Hematopoietic multipotent progenitor cell treated with erythropoietin and hydrocortisone succinate and interleukin-3 and kit ligand, for 8 days (in vitro differentiated cells): ENCODE measurements around the gene C18orf63.

Experiments used
- DNase-seq: peaks from one replicate; pipeline ENCODE4 v3.0.0-alpha.2; 2015

The C18orf63 gene

DNA sequence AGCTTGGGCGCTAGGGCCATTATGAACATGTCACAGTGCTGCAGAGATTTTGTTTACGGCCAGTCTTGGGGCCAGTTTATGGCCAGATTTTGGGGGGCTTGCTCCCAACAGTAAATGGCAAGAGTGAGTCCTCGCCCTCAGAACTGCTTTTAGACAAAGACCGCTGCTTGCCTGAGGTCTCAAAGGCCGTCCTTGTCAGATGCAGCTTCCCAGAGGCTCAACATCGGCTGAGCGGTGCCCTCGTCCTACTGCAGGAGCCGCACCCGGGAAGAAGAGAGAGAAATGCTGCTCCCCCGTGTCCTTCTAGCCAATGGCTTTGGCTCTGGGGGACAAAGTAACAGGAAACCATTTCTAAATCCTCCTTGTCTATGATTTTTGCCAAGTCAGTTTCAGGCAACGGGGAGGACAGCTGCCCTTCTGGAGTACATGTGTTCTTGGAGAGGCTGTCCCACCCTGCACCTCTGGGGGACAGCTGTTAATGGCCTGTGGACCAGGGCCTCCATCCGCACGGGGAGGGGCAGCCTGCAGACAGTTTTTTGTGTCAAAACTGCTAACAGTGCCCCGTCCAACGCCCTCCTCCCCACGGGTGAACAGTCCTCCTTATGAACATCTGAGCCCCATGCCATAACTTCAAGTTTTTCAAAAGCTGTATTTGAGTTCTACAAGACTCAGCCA, 66.1 kb downstream of the C18orf63 start:
- no peak for DNase-seq

DNA sequence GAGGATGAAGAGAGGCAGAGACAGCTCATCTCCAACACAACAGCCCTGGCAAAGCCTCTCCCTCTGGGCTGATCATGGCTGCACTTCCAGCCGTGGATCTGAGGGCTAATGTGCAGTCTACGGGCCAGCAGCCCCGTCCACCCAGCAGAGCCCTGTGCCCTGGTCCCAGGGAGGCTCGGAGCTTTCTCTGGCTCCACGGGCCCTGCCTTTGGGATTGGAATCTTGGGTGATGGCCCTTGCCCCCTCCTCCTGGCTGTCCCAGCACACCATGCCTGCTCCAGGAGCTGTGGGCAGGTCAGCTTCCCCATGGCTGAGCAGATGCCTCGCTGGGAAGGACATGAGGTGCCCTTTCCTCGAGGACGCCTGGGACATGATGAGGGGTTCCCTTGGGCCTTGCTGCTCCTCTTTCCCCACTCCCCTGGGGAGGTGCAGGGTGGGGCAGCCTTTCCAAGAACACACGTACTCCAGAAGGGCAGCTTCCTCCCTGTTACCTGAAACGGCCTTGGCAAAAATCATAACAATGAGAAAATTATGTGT, 66.9 kb downstream of the C18orf63 start:
- DNase-seq, result no peak

DNA sequence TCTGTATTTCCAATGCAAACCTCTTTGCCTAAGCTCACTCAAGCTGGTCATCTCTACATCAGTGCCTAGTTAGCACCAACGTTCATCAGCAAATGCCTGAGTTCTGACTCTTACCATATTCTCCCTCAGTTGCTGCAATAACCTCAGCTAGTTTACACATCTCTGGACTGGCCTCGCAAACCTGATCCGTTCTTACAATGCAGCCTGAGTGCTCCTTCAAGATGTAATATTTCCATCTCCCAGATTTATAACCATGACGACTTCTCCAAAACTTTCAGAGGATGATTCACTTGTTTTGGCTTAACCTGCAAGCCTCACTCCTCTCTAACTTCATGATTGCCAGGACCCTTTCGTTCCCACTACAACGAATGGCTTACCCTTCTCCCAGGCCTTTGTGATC, 71.7 kb downstream of the C18orf63 start:
- DNase-seq, result no peak

DNA sequence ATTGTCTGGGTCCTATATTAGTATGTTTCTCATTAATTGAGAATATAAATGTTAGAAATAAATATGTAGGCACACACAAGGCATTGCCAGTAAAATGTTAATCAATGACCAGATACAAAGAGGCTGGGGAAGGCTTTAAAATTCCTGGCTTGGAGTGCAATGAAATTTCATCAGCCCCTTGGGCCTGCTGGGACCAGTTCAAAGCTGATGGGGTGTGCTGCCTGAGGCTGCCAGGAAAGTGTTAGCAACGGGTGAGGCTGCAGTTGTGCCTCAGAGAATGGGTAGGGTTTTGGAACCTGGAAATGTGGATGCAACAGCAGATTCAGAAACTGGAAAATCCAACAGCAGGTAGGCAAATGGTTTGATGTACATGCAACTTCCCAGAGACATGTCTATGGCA, 72.6 kb downstream of the C18orf63 start:
- no peak for DNase-seq

DNA sequence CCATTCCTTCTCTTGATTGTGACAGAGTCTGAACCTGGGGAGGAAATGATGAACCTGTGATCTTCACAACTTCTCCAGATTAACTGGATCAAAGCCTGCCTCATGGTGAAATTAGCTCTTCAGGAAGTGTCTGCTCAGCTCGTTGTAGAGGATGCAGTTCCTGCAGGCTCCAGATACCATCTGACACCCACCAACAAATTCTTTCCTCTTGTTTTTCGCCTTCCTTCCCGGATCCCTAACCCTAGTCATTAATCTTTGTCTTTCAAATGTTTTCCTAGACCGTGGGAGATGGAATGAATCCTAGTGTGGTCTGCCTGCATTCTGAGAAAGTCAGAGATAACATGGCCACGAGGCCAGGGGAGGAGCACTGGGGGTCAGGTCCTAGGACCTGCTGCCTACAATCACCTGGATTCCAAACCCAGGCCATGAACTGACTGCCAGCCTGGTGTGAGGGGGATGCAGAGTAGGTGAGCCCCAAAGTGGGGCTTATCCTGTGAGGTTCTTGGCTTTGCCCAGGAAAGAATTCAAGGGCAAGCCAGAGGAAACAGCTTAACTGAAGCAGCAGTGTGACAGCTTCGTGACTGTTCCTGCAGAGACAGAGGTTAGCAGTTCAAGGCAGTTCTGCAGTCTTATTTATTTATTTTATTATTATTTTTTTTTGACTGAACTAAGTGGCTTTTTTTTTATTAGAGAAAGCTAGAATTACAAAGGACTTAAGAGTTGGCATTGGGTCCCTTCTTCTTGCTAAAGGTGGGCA, 73.7 kb downstream of the C18orf63 start:
- no peak for DNase-seq

DNA sequence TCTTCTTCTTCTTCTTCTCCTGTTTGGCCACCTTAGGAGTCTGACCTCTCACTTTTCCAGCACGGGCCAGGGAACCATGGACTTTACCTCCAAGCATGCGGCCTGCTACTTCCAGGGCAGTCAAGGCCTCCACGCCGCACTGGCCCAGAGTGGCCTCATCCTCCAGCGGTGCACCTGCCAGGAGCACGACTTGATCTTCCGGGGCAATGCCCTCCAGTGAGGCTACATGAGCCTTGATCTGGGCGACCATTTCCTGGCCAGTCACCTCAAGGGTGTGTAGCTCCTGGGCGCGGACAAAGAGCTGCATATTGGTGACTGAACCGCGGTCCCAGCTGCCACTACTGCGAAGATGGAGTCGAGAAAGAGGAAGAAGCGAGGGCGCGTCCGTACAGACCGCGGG, 74.4 kb downstream of the C18orf63 start:
- DNase-seq, result no peak

DNA sequence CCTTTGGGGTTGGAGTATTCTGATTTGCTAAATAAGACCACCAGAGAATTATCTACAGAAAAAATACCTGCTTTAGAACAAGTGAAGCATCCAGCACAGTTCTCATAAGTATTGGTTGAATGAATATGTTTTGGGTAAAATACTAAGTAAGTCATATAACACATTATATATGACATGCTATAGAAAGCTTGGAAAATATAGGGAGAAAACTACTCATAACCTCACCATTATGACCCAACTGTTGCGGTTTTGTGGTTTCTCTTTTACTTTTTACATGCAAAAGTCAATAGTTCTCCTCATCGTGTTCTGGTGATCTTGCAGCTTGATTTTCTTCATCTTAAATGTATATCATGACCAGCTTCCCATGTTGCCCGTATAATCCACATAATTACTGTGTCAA, 75.3 kb downstream of the C18orf63 start:
- DNase-seq, result no peak

DNA sequence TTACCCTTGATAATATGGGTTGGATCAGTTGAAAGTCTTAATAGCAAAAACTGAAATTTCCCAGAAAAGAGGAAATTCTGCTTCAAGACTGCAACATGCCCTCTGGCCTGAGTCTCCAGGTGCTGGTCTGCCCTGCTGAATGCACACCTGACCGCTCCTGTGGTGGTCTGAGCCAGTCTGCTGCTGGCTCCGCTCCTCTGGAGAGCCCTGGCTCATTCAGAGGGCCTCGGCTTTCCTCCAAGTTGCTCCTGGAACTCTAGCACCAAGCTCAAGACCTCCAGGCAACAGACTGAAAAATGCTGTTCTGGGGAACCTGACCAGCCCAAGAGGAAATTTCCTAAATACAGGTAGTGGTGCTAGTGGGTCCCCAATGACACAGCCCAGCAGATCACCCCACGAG, 76.7 kb downstream of the C18orf63 start:
- DNase-seq, result no peak

DNA sequence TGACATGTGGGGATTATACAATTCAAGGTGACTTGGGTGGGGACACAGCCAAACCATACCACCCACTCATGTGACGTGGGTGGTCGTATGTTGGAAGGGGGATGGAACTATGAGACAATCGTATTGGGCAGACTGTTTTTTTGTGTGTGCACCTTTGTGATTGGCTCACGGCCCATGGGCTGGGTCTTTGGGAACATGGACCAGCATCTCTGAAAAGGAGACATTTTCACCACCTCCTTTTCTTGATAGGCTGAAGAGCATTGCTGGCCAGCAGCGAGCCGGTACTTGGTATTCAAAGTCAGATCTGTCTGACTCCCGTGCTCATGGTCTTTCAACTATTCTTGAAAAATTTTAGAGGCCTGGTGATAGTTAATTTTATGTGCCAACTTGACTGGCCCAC, 79.4 kb downstream of the C18orf63 start:
- no peak for DNase-seq

DNA sequence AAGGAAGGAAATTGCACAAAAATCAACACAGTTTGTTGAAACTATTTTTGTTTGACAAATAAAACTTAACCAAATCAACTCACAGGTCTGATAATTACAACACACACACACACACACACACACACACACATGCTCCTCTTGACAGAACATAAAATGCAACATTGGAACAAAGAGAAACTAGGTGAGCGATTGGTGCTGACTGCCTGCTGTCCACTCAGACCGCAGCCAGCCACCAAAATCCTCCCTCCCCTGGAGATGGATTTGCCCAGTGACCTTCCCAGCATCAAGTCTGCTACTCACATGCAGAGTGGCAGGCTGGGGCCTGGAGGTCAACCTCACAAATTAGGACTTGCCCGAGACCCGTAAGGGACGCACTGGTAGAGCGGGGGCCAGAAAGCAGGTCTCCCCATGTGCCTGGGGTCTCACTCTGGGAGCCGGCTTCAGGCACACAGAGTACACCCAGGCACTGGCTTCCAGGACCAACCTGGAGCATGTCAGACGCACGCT, 80.1 kb downstream of the C18orf63 start:
- DNase-seq, result no peak

DNA sequence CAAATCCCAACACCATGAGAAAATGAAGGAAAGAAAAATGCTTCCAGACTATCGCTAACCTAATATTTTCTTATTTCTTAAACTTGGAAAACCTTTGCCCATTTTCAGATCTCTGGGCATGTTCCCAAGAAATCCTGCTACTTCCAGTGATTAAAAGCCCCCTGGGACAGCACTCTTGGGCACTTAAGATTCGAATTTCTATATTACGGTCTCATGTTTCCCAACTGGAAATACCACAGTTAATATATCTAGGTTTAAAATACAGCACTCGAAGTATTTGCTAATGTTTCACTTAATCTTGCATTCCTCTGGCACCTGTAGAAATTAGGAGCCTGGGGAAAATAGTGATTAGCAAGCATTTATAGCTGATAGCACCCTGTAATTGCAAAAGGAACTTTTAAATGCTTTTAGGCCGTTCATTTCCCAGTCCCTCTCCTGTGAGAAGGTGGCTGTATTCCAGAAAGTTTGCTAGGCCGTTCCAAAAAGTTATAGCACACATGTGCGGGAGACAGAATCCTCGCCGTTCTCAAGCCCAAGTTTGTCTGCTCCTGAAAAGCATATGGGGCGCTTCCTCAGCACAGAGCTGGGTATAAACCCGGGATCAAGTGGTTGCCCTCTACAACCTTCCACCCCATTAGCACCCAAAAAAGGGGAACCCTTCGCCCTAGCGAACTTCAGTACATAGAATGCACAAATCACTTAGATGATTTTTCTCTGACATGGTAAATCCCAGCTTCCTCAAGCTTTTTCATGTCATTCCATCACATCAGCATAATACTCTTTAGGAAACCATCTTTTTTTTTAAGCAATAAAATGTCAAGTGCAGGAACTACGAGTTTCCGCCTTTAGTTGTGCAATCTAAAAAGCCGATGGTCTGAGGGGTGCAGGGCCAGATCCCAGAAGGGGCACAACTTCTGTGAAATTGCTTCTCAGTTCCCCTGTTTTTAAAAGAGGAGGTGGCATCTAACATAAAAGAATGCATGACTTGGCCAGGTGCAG, 80.8 kb downstream of the C18orf63 start:
- no peak for DNase-seq

DNA sequence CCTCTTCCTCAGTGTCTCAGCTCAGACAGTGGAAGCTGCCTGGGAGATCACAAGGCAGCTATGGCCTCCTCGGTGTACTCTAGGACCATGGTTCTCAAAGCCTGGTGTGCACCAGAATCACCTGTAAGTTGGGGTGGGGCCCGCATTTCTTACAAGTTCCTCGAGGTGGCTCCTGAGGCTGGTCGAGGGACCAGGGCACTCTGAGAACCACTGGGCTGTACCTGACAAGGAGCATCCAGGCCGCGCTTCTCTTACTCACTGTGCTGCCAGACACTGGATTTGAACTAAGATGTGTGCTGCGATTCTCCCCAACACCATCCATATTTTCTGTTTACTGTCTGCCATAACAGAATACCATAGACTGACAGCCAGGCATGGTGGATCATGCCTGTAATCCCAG, 81.9 kb downstream of the C18orf63 start:
- DNase-seq, result no peak

DNA sequence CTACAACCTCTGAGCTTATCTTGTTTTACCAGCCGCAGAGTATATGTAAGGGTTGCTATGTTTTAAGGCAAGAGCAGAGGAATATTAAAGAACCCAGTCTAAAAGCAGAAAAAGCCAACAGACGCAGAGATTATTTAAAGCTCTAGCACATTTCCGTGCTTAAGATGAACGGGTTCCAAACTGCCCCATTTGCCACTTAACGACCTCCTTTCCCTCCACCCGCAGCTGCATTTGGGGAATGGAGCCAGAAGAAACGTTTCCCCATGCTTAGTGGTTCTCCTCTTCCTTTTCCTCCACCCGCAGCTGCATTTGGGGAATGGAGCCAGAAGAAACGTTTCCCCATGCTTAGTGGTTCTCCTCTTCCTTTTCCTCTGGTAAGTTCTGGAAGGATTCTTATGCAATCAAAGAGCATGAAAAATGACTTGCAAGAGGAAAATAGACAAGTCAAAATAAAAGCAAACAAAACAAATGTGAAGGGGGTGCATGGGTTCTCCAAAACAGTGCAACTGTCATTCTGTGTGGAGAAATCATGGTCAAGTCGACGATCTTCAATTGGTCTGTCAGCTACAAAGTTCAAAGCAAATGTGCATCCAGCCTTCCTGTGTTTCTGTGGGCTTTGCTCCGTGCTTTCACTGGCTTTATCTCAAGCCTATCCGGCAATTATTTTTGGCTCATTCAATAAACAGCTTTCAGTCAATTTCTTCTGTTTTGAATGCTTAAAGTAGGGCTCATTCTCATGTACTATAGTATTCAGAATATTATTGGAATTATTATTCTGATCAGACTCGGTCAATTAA, 83.7 kb downstream of the C18orf63 start:
- DNase-seq, result no peak

DNA sequence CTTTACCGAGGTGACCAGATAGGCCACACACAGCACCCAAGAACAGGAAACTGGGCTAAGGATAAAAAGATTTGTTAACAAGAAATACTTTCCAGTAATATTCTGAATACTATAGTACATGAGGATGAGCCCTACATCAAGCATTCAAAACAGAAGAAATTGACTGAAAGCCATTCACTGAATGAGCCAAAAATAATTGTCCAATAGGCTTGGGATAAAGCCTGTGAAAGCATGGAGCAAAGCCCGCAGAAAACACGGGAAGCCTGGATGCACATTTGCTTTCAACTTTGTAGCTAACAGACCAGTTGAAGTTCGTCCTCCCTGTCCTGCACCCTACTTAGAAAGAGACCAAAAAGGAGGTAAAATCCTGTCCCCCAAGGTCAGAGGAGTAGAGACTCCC, 85.2 kb downstream of the C18orf63 start:
- DNase-seq, result no peak

DNA sequence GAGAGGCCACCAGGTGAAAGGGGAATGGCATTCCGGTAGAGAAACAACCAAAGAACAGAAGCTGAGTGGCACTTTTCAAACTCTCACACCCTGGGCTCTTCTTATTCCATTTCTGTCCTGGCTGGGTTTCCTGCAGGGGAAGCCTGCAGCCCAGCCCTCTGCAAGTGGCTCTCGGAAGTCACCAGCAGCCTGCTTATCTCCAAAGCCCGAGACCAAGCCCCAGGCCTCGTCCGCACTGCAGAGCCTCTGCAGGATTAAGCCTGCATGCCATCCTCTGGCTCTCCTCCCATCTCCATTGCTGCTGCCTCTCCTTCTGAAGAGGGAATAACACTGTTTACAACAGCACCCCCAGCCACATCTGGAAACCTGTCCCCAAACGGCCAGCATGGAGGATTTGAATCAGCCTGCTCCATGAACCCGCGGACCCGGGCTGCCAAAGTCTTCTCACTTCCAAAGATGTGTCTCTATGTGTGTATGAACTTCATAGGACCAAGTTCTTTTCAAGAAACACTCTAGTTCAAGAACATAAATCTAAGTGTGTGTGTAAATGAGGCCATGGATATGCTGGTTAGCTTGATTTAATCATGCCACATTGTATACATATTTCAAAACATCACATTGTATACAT, 87.3 kb downstream of the C18orf63 start:
- peak; percentile 60 for DNase-seq

DNA sequence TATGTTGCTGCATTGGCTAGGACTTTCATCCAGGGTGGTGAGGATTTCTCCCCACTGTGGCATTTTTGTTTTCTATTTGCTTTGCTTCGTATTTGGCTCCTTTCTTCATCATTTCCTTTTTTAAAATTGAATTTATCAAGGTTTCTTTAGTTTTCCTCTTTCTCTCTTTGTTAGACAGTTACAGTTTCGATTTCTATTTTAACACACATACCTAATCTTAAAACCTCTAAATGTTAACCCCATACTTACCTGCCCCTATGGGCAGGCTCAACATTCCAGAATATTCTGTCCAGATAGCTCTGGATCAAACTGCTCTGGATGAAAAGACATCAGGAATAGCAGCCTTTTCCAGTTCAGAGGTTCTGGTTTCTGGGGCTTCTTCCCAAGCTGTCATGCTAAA, 92.2 kb downstream of the C18orf63 start:
- DNase-seq, result no peak
